Measurements from ENCODE around the gene EZH2. TPM values are rescaled to one million over a fixed set of nuclear protein-coding genes. Genes with fewer than 3 reads are reported as not detected.
A peak's percentile ranks its signal among the peaks of the same experiment; 100 is the strongest.

The EZH2 gene
- total and polyA plus RNA-seq, 2 experiments from 2014 or later, result 10.7 to 11.7 TPM

- Histone ChIP-seq H3K9me2 (replicated peaks; ENCODE audit: insufficient read depth) (no peaks in the 10 kb centered on the region), H2AFZ (no peak overlapping the region), H3K79me2 (peaks cover 62% of the 10 kb centered on the region), H3K4me1 (ENCODE audit: insufficient read depth) (peaks cover 7% of the 10 kb centered on the region), H3K4me2 (peak overlapping the region; percentile 88), H3K9me3 (ENCODE audit: low read depth) (no peaks in the 10 kb centered on the region), H3K4me3 (peak overlapping the region; percentile 99), H4K20me1 (ENCODE audit: insufficient read depth, poor library complexity, severe bottlenecking) (no peaks in the 10 kb centered on the region), H3K27me3 (no peaks in the 10 kb centered on the region), H3K36me3 (replicated peaks; ENCODE audit: insufficient read depth, low read depth) (no peaks in the 10 kb centered on the region), H3K27ac (no peak overlapping the region)
- WGBS (ENCODE audit: low lambda C conversion rate, missing lambda C conversion rate), result 66% methylated on average over 5 of the region's 5 CpGs
- no peak for TF ChIP-seq EZH2phosphoT487 (IDR thresholded peaks at IDR 0.05; ENCODE audit: low read depth, severe bottlenecking, unreplicated experiment)
- TF ChIP-seq EZH2 (IDR thresholded peaks at IDR 0.05; ENCODE audit: borderline replicate concordance), result no peak
- TF ChIP-seq, protein P1, sequence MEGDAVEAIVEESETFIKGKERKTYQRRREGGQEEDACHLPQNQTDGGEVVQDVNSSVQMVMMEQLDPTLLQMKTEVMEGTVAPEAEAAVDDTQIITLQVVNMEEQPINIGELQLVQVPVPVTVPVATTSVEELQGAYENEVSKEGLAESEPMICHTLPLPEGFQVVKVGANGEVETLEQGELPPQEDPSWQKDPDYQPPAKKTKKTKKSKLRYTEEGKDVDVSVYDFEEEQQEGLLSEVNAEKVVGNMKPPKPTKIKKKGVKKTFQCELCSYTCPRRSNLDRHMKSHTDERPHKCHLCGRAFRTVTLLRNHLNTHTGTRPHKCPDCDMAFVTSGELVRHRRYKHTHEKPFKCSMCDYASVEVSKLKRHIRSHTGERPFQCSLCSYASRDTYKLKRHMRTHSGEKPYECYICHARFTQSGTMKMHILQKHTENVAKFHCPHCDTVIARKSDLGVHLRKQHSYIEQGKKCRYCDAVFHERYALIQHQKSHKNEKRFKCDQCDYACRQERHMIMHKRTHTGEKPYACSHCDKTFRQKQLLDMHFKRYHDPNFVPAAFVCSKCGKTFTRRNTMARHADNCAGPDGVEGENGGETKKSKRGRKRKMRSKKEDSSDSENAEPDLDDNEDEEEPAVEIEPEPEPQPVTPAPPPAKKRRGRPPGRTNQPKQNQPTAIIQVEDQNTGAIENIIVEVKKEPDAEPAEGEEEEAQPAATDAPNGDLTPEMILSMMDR (IDR thresholded peaks at IDR 0.05; ENCODE audit: poor library complexity), result no peak
- DNase-seq (ENCODE audit: low spot score), result no peak
These were observed 1.9 kb downstream of the EZH2 start for GRCh38 chr7:148882192-148882591.

DNA sequence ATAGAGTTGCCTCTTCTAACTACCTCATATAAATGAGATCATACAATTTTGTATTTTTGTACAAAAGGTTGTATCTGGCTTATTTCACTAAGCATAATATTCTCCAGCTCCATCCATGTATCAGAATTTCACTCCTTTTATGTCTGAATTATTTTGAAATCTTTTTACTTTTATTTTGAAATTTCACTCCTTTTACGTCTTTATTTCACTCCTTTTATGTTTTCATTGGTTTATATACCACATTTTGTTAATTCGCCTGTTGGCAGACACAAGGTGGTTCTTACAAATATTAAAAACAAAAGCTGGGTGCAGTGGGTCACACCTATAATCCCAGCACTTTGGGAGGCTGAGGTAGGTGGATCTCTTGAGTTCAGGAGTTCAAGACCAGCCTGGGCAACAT is 5.8 kb downstream of the EZH2 start:
- Histone ChIP-seq H3K27ac (no peak overlapping the region), H3K4me1 (ENCODE audit: insufficient read depth) (peaks cover 7% of the 10 kb centered on the region), H3K4me3 (no peak overlapping the region), H3K79me2 (peaks cover 98% of the 10 kb centered on the region), H3K27me3 (no peaks in the 10 kb centered on the region), H3K9me3 (ENCODE audit: low read depth) (no peaks in the 10 kb centered on the region), H4K20me1 (ENCODE audit: insufficient read depth, poor library complexity, severe bottlenecking) (peaks cover 2% of the 10 kb centered on the region), H2AFZ (no peak overlapping the region), H3K9me2 (replicated peaks; ENCODE audit: insufficient read depth) (no peaks in the 10 kb centered on the region), H3K36me3 (replicated peaks; ENCODE audit: insufficient read depth, low read depth) (no peaks in the 10 kb centered on the region), H3K4me2 (no peak overlapping the region)
- 100% methylated on average over 2 of the region's 2 CpGs for WGBS (ENCODE audit: low lambda C conversion rate, missing lambda C conversion rate)
- DNase-seq (ENCODE audit: low spot score), result no peak
- TF ChIP-seq, protein P1 (IDR thresholded peaks at IDR 0.05; ENCODE audit: poor library complexity), result no peak
- TF ChIP-seq EZH2phosphoT487 (IDR thresholded peaks at IDR 0.05; ENCODE audit: low read depth, severe bottlenecking, unreplicated experiment), result no peak
- no peak for TF ChIP-seq EZH2 (IDR thresholded peaks at IDR 0.05; ENCODE audit: borderline replicate concordance)

DNA sequence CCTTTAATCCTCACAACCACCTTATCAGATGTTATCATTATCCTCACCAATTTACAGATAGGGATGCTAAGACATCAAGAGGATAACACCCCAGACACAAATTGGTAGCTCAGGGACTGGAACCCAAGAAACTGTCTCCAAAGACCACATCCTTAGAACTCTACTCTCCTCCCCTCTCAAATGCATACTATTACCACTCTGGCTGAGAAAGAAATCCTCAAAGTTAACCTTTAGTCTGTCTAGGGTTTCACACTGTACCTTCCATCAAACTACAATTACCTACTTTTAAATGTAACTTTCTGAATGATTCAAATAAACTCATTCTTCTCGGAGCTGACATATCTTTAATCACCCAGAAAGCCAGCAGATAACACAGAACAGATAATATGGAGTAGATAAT is 6.6 kb downstream of the EZH2 start:
- Histone ChIP-seq H3K9me3 (ENCODE audit: low read depth) (no peaks in the 10 kb centered on the region), H3K27ac (no peak overlapping the region), H3K9me2 (replicated peaks; ENCODE audit: insufficient read depth) (no peaks in the 10 kb centered on the region), H4K20me1 (ENCODE audit: insufficient read depth, poor library complexity, severe bottlenecking) (peaks cover 2% of the 10 kb centered on the region), H3K27me3 (no peaks in the 10 kb centered on the region), H3K4me2 (no peak overlapping the region), H3K36me3 (replicated peaks; ENCODE audit: insufficient read depth, low read depth) (no peaks in the 10 kb centered on the region), H2AFZ (no peak overlapping the region), H3K4me3 (no peak overlapping the region), H3K79me2 (peaks cover 97% of the 10 kb centered on the region), H3K4me1 (ENCODE audit: insufficient read depth) (peaks cover 6% of the 10 kb centered on the region)
- WGBS (ENCODE audit: low lambda C conversion rate, missing lambda C conversion rate), result 84% methylated on average over 1 of the region's 1 CpG
- no peak for DNase-seq (ENCODE audit: low spot score)
- TF ChIP-seq EZH2phosphoT487 (IDR thresholded peaks at IDR 0.05; ENCODE audit: low read depth, severe bottlenecking, unreplicated experiment) (no peak), EZH2 (IDR thresholded peaks at IDR 0.05; ENCODE audit: borderline replicate concordance) (no peak)
- TF ChIP-seq, protein P1 (IDR thresholded peaks at IDR 0.05; ENCODE audit: poor library complexity), result no peak

GRCh38 chr7:148872188-148872587 is 11.9 kb downstream of the EZH2 start:
- H3K79me2 ChIP-seq, result peaks cover 96% of the 10 kb centered on the region
- TF ChIP-seq EZH2 (IDR thresholded peaks at IDR 0.05; ENCODE audit: borderline replicate concordance), result no peak
- no peak for TF ChIP-seq EZH2phosphoT487 (IDR thresholded peaks at IDR 0.05; ENCODE audit: low read depth, severe bottlenecking, unreplicated experiment)
- TF ChIP-seq, protein P1 (IDR thresholded peaks at IDR 0.05; ENCODE audit: poor library complexity), result no peak
- H3K27ac ChIP-seq, result no peak overlapping the region
- H3K36me3 ChIP-seq (replicated peaks; ENCODE audit: insufficient read depth, low read depth), result no peaks in the 10 kb centered on the region
- DNase-seq (ENCODE audit: low spot score), result no peak
- no peak overlapping the region for H3K4me2 ChIP-seq
- H4K20me1 ChIP-seq (ENCODE audit: insufficient read depth, poor library complexity, severe bottlenecking), result peaks cover 2% of the 10 kb centered on the region
- H2AFZ ChIP-seq, result no peak overlapping the region
- no peaks in the 10 kb centered on the region for H3K9me3 ChIP-seq (ENCODE audit: low read depth)
- H3K27me3 ChIP-seq, result no peaks in the 10 kb centered on the region
- no peak overlapping the region for H3K4me3 ChIP-seq
- H3K4me1 ChIP-seq (ENCODE audit: insufficient read depth), result no peaks in the 10 kb centered on the region
- no peaks in the 10 kb centered on the region for H3K9me2 ChIP-seq (replicated peaks; ENCODE audit: insufficient read depth)

Data from hepatocyte (in vitro differentiated cells).